HG02852 (cell line): ENCODE results near the gene EIF4E1B.

Experiments used
- ATAC-seq: cut with Tn5 transposase; IDR thresholded peaks from one replicate; pipeline ENCODE4 v1.9.1; 2021; ENCODE audit warnings: mild to moderate bottlenecking, moderate library complexity; ENCODE audit not compliant: unreplicated experiment

The EIF4E1B gene

GRCh38 chr5:176660860-176661641 is 30.6 kb downstream of the EIF4E1B start:
- ATAC-seq = peak; percentile 54

GRCh38 chr5:176661676-176662075 is 31.2 kb downstream of the EIF4E1B start:
- no peak for ATAC-seq

GRCh38 chr5:176662371-176663333 is 32.2 kb downstream of the EIF4E1B start:
- no peak for ATAC-seq

GRCh38 chr5:176663566-176663965 is 33.1 kb downstream of the EIF4E1B start:
- no peak for ATAC-seq

- no peak for ATAC-seq
Measured at GRCh38 chr5:176664479-176664878, 34.0 kb downstream of the EIF4E1B start.

- no peak for ATAC-seq
Measured at GRCh38 chr5:176664886-176665285, 34.4 kb downstream of the EIF4E1B start.

- ATAC-seq = no peak
Measured at GRCh38 chr5:176665517-176665916, 35.0 kb downstream of the EIF4E1B start.

GRCh38 chr5:176667637-176668036 is 37.2 kb downstream of the EIF4E1B start:
- ATAC-seq = no peak

- ATAC-seq = no peak
Measured at GRCh38 chr5:176670449-176670848, 40.0 kb downstream of the EIF4E1B start.

- ATAC-seq = no peak
Measured at GRCh38 chr5:176671399-176671798, 40.9 kb downstream of the EIF4E1B start.

- no peak for ATAC-seq
Measured at GRCh38 chr5:176671890-176672747, 41.6 kb downstream of the EIF4E1B start.

GRCh38 chr5:176673651-176674583 is 43.4 kb downstream of the EIF4E1B start:
- ATAC-seq = no peak

GRCh38 chr5:176674799-176675198 is 44.3 kb downstream of the EIF4E1B start:
- ATAC-seq = no peak

- no peak for ATAC-seq
Measured at GRCh38 chr5:176675676-176676360, 45.3 kb downstream of the EIF4E1B start.

GRCh38 chr5:176676361-176676824 is 45.9 kb downstream of the EIF4E1B start:
- no peak for ATAC-seq

GRCh38 chr5:176677209-176677939 is 46.9 kb downstream of the EIF4E1B start:
- ATAC-seq = no peak

- ATAC-seq = no peak
Measured at GRCh38 chr5:176678584-176678983, 48.1 kb downstream of the EIF4E1B start.
